Trophoblast cell (in vitro differentiated cells and primary cell): ENCODE results near the gene UBASH3B.

Experiments used
- DNase-seq, 2 donors: peaks; one replicate each; pipeline ENCODE4 v3.0.0-alpha.2; 2016
- H2AFZ ChIP-seq: 2 replicates; pipeline ENCODE4 v1.6.1; 2013; ENCODE audit warnings: low read length, moderate library complexity, mild to moderate bottlenecking; ENCODE audit not compliant: insufficient read depth, poor library complexity
- H2AK5ac ChIP-seq: 2 replicates; pipeline ENCODE4 v1.6.1; 2013; ENCODE audit warnings: mild to moderate bottlenecking, low read length
- H2BK120ac ChIP-seq: 2 replicates; pipeline ENCODE4 v1.6.1; 2013; ENCODE audit warnings: low read length, mild to moderate bottlenecking, moderate library complexity; ENCODE audit not compliant: insufficient read depth, poor library complexity
- H2BK12ac ChIP-seq: 2 replicates; pipeline ENCODE4 v1.6.1; 2013; ENCODE audit warnings: mild to moderate bottlenecking, low read length, moderate library complexity
- H2BK5ac ChIP-seq: 2 replicates; pipeline ENCODE4 v1.6.1; 2013; ENCODE audit warnings: low read length, low read depth, moderate library complexity, mild to moderate bottlenecking; ENCODE audit not compliant: poor library complexity
- H3K14ac ChIP-seq: 2 replicates; pipeline ENCODE4 v1.6.1; 2013; ENCODE audit warnings: mild to moderate bottlenecking, low read length
- H3K18ac ChIP-seq: 2 replicates; pipeline ENCODE4 v1.6.1; 2013; ENCODE audit warnings: mild to moderate bottlenecking, low read length
- H3K23ac ChIP-seq: 2 replicates; pipeline ENCODE4 v1.6.1; 2013; ENCODE audit warnings: low read length
- H3K27ac ChIP-seq: 2 replicates; pipeline ENCODE4 v1.5.1; 2013; ENCODE audit warnings: low read depth, mild to moderate bottlenecking, inconsistent platforms, low read length, moderate library complexity
- H3K27me3 ChIP-seq: 2 replicates; pipeline ENCODE4 v1.6.1; 2013; ENCODE audit warnings: inconsistent platforms, mild to moderate bottlenecking, low read length, moderate library complexity; ENCODE audit not compliant: insufficient read depth
- H3K36me3 ChIP-seq, 2 experiments: 1 replicate in 1 of 2; 2 replicates in 1 of 2; pipeline ENCODE4 v1.6.1; 2013; ENCODE audit warnings: low read length in 2 of 2, mild to moderate bottlenecking in 2 of 2, moderate library complexity in 1 of 2; ENCODE audit not compliant: insufficient read depth in 2 of 2, control insufficient read depth in 1 of 2
- H3K4ac ChIP-seq: 2 replicates; pipeline ENCODE4 v1.6.1; 2013; ENCODE audit warnings: low read depth, mild to moderate bottlenecking, low read length, moderate library complexity
- H3K4me1 ChIP-seq, 2 experiments: 1 replicate in 1 of 2; 2 replicates in 1 of 2; pipeline ENCODE4 v1.6.1; 2013; ENCODE audit warnings: low read length in 2 of 2, mild to moderate bottlenecking in 2 of 2, moderate library complexity in 1 of 2; ENCODE audit not compliant: insufficient read depth in 2 of 2, control insufficient read depth in 1 of 2
- H3K4me2 ChIP-seq: 2 replicates; pipeline ENCODE4 v1.6.1; 2013; ENCODE audit warnings: inconsistent platforms, mild to moderate bottlenecking, low read length, moderate library complexity
- H3K4me3 ChIP-seq: 2 replicates; pipeline ENCODE4 v1.5.1; 2013; ENCODE audit warnings: mild to moderate bottlenecking, low read depth, low read length, inconsistent platforms
- H3K79me1 ChIP-seq: one replicate; pipeline ENCODE4 v1.6.1; 2013; ENCODE audit warnings: low read length
- H3K79me2 ChIP-seq: 2 replicates; pipeline ENCODE4 v1.6.1; 2013; ENCODE audit warnings: low read length, mild to moderate bottlenecking; ENCODE audit not compliant: control insufficient read depth, insufficient read depth, poor library complexity
- H3K9ac ChIP-seq: 2 replicates; pipeline ENCODE4 v1.6.1; 2013; ENCODE audit warnings: mild to moderate bottlenecking, low read length
- H3K9me3 ChIP-seq: 2 replicates; pipeline ENCODE4 v1.6.1; 2013; ENCODE audit warnings: low read depth, mild to moderate bottlenecking, control low read depth, inconsistent platforms, low read length; ENCODE audit not compliant: insufficient read depth
- H4K12ac ChIP-seq: 2 replicates; pipeline ENCODE4 v1.6.1; 2013; ENCODE audit warnings: low read depth, mild to moderate bottlenecking, low read length, moderate library complexity
- H4K8ac ChIP-seq: 2 replicates; pipeline ENCODE4 v1.6.1; 2013; ENCODE audit warnings: low read depth, mild to moderate bottlenecking, low read length, moderate library complexity
- H4K91ac ChIP-seq: one replicate; pipeline ENCODE4 v1.6.1; 2013; ENCODE audit warnings: low read depth, mild to moderate bottlenecking, low read length, moderate library complexity
- WGBS: extraction: QIAGEN DNeasy Blood & Tissue Kit; methylation state at CpG from one replicate; pipeline ENCODE4 v1.1.7; 2013; ENCODE audit warnings: missing lambda C conversion rate; ENCODE audit not compliant: insufficient read length, insufficient coverage; ENCODE audit errors: extremely low coverage; 5-methylcytosine and 5-hydroxymethylcytosine counted together

Gene UBASH3B

DNA sequence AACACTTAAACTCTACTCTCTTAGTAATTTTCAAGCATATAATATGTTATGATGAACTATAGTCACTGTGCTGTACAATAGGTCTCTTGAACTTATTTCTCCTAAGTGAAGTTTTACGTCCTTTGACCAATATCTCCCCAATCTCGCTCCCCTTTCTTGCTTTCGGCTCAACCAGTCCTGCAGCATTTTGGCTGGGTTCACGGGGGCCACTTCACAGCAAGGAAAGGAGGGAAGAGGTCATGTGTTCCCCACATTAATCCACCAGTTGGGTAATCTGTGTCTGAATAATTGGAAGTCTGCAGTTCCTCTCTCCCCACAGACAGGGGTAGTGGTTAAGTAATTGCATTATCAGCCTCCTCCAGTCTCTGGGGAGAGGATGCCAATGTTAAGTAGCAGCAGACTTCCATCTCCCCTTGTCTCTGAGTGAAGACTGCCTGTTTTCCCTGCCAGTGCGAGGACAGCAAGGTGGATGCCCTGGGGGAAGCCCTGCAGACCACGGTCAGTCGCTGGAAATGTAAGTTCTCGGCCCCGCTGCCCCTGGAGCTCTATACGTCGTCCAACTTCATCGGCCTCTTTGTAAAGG, 123.6 kb downstream of the UBASH3B start:
- Histone ChIP-seq H4K91ac (peak overlapping the region; percentile 68), H3K27me3 (no peaks in the 10 kb centered on the region), H3K79me2 (peaks cover 8% of the 10 kb centered on the region), H3K4ac (no peak overlapping the region), H3K9me3 (peaks cover 3% of the 10 kb centered on the region), H3K27ac (peak overlapping the region; percentile 95), H2BK120ac (no peak overlapping the region), H3K79me1 (peaks cover 25% of the 10 kb centered on the region), H3K4me3 (no peak overlapping the region), H3K36me3 (peaks cover 16 to 34% of the 10 kb centered on the region in 2 experiments), H3K18ac (peak overlapping the region; percentile 42), H3K14ac (peak overlapping the region; percentile 55), H3K4me1 (peaks cover 26 to 32% of the 10 kb centered on the region in 2 experiments), H4K8ac (peak overlapping the region; percentile 56), H3K23ac (no peak overlapping the region), H4K12ac (no peak overlapping the region), H3K9ac (no peak overlapping the region), H2AK5ac (no peak overlapping the region), H2BK12ac (no peak overlapping the region), H2BK5ac (peak overlapping the region; percentile 82), H2AFZ (no peak overlapping the region), H3K4me2 (peak overlapping the region; percentile 14)
- DNase-seq = no peak
- WGBS = no CpG with 5 or more reads among the region's 12 CpGs

DNA sequence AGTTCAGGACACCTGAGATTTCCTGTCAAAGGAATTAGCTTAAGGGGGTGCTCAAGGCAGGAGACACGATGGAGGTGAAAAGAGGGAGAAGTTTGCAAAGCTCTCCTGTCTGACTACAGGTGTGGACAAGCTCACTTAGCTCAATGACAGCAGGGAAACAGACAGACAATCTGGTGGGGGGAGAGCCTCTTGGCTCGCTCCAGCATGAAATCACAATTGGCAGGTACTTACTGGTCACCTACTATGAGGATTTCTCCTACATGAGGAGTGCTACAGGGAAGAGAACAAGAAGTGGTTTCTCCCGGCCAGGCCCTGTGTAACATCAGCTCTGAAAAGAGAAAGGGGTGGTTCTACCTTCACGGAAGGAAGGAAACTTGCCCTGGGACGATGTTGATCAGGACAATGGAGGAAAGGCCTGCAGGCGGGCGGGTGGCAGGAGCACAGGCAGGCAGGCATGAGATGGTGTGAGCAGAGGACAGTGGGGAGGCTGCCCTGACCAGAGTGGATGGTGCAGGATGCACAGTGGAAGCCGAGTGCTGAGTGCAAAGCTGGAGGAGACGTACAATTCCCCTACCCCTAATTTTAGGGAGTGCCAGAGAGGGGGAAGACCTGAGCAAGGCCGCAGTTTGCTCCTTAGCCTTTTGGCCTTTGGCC, 124.9 kb downstream of the UBASH3B start:
- Histone ChIP-seq H3K4ac (no peak overlapping the region), H2BK120ac (peak overlapping the region; percentile 12), H2BK5ac (peak overlapping the region; percentile 82), H3K79me1 (peaks cover 26% of the 10 kb centered on the region), H3K9ac (no peak overlapping the region), H4K8ac (peak overlapping the region; percentile 14), H2BK12ac (peak overlapping the region; percentile 8), H4K91ac (peak overlapping the region; percentile 64), H3K27ac (peak overlapping the region; percentile 95), H3K14ac (peak overlapping the region; percentile 3), H3K4me2 (no peak overlapping the region), H3K36me3 (peaks cover 16 to 38% of the 10 kb centered on the region in 2 experiments), H2AFZ (no peak overlapping the region), H3K9me3 (peaks cover 3% of the 10 kb centered on the region), H3K18ac (peak overlapping the region; percentile 31), H4K12ac (no peak overlapping the region), H3K23ac (no peak overlapping the region), H3K27me3 (no peaks in the 10 kb centered on the region), H3K4me3 (no peak overlapping the region), H3K4me1 (peaks cover 30 to 34% of the 10 kb centered on the region in 2 experiments), H2AK5ac (peak overlapping the region; percentile 3), H3K79me2 (peaks cover 8% of the 10 kb centered on the region)
- DNase-seq = peak in 1 of 2 donors; percentile 22
- WGBS = no CpG with 5 or more reads among the region's 10 CpGs

DNA sequence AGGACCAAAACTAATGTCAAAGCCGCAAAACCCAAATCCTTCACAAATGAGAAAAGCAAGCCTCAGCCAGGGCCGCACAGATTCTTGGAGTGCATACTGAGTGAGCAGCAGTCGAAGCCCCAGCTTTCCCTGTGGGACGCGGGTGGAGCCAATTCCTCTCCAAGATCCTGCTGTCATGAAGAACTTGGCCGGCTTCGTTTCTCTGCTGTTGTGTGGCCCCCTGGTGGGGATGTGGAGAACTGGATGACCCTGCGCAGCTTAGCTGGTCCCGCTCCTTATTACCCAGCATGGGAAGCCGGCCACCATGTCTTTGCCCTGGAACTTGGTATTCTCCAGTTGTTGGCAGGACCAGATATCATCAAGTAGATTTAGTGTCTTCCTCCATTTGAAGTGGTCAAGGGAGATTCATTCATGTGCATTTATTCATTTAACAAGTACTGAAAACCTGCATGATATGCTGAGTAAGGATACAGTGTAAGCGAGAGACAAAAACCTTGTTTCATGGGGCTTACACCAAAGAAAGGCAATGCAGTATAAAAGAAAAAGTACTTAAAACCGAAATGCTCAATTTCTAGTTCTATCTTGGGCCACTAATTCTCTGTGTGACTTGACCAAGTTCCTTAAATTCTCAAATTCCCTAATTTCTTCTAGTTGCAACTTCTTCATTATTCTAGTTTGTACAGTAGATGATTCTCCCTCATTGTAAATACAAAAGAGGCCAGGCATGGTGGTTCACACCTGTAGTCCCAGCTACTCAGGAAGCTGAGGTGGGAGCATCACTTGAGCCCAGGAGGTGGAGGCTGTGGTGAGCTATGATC, 126.1 kb downstream of the UBASH3B start:
- no peak overlapping the region for H3K9ac ChIP-seq
- no peak overlapping the region for H4K12ac ChIP-seq
- H3K27ac ChIP-seq = peak overlapping the region; percentile 13
- peak overlapping the region; percentile 64 for H4K91ac ChIP-seq
- H2BK120ac ChIP-seq = peak overlapping the region; percentile 44
- H4K8ac ChIP-seq = no peak overlapping the region
- no peak overlapping the region for H2BK12ac ChIP-seq
- H3K79me2 ChIP-seq = peaks cover 8% of the 10 kb centered on the region
- H3K27me3 ChIP-seq = no peaks in the 10 kb centered on the region
- peaks cover 28 to 29% of the 10 kb centered on the region in 2 experiments for H3K4me1 ChIP-seq
- H2AFZ ChIP-seq = no peak overlapping the region
- no peak overlapping the region for H2AK5ac ChIP-seq
- H3K79me1 ChIP-seq = peaks cover 26% of the 10 kb centered on the region
- H3K36me3 ChIP-seq = peaks cover 16 to 41% of the 10 kb centered on the region in 2 experiments
- no peak overlapping the region for H3K23ac ChIP-seq
- no peak overlapping the region for H3K4me3 ChIP-seq
- peak; percentile 92 to 97 for DNase-seq
- no peak overlapping the region for H3K18ac ChIP-seq
- peaks cover 3% of the 10 kb centered on the region for H3K9me3 ChIP-seq
- WGBS = no CpG with 5 or more reads among the region's 12 CpGs
- H3K4ac ChIP-seq = no peak overlapping the region
- H3K14ac ChIP-seq = no peak overlapping the region
- H2BK5ac ChIP-seq = no peak overlapping the region
- H3K4me2 ChIP-seq = no peak overlapping the region

DNA sequence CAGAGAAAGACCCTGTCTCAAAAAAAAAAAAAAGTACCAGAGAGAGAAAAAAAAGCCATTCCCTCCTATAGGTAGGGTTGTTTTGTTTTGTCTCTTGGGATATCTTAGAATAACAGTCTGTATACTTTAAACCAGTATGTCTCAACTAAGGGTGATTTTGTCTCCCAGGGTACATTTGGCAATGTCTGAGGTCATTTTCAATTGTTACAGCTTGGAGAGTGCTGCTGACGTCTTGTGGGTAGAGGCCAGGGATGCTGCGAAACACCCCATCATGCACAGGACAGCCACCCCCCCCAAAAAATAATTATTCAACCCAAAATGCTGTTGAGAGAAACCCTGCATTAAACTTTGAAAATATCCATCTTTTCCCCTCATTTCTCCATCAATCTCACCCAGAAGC, 126.7 kb downstream of the UBASH3B start:
- Histone ChIP-seq H3K79me1 (peaks cover 23% of the 10 kb centered on the region), H4K12ac (no peak overlapping the region), H3K79me2 (peaks cover 4% of the 10 kb centered on the region), H3K4me2 (no peak overlapping the region), H3K27ac (no peak overlapping the region), H3K14ac (no peak overlapping the region), H4K8ac (no peak overlapping the region), H2BK12ac (no peak overlapping the region), H3K27me3 (no peaks in the 10 kb centered on the region), H3K9ac (no peak overlapping the region), H3K4me3 (no peak overlapping the region), H2BK120ac (no peak overlapping the region), H3K18ac (no peak overlapping the region), H2AK5ac (no peak overlapping the region), H3K4me1 (peaks cover 23 to 26% of the 10 kb centered on the region in 2 experiments), H2AFZ (no peak overlapping the region), H3K23ac (no peak overlapping the region), H3K36me3 (peaks cover 11 to 38% of the 10 kb centered on the region in 2 experiments), H3K4ac (no peak overlapping the region), H2BK5ac (no peak overlapping the region), H4K91ac (no peak overlapping the region), H3K9me3 (peaks cover 3% of the 10 kb centered on the region)
- no peak for DNase-seq
- no CpG with 5 or more reads among the region's 2 CpGs for WGBS
